ENCODE results near the gene DRG2.

The DRG2 gene

DNA sequence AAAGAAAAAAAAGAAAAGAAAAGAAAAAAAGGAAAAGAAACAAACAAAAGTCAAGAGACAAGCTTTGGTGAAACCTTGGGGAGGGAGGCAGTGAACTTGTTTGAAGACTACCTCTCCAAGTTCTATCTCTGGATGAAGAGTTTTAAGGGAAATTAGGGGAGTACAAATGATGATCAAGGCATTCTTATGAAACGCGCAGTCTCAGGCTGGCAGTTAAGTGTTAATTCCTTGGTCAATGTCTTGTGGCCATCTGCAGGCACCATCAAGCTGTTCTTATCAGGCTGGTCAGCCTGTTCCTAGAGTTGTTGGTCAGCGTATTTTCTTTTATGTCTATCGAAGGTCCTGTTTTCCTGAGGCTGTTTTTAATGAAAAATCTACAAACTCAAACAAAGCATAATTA, 8.2 kb upstream of the DRG2 start:
- no peak for DNase-seq

DNA sequence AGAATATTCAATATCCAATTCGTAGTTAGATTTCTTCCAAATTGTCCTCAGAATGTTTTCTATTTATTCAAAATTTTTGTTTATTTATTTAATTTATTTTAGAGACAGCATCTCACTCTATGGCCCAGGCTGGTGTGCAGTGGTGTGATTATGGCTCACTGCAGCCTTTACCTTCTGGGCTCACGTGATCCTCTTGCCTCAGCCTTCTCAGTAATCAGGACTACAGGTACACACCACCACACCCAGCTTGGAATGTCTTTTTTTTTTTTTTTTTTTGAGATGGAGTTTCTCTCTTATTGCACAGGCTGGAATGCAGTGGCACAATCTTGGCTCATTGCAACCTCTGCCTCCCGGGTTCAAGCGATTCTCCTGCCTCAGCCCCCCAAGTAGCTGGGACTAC, 3.5 kb upstream of the DRG2 start:
- no peak for DNase-seq

DNA sequence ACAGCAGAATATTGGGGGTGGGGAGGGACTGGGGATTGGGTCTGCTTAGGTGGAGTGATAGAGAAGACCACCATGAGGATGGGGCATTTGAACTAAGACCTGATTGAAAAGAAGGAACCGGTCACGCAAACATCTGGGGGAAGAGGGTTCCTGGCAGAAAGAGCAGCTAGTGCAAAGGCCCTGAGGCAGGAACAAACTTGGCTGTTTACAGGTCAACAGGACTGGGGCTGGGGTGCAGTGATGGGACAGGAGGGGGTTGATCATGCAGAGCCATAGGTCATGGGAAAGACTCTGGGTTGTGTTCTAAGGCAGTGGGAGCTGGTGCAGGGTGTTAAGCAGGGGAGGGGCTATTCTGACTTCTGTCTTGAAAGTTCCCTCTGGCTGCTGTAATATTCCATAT, 1.9 kb downstream of the DRG2 start:
- no peak for DNase-seq

DNA sequence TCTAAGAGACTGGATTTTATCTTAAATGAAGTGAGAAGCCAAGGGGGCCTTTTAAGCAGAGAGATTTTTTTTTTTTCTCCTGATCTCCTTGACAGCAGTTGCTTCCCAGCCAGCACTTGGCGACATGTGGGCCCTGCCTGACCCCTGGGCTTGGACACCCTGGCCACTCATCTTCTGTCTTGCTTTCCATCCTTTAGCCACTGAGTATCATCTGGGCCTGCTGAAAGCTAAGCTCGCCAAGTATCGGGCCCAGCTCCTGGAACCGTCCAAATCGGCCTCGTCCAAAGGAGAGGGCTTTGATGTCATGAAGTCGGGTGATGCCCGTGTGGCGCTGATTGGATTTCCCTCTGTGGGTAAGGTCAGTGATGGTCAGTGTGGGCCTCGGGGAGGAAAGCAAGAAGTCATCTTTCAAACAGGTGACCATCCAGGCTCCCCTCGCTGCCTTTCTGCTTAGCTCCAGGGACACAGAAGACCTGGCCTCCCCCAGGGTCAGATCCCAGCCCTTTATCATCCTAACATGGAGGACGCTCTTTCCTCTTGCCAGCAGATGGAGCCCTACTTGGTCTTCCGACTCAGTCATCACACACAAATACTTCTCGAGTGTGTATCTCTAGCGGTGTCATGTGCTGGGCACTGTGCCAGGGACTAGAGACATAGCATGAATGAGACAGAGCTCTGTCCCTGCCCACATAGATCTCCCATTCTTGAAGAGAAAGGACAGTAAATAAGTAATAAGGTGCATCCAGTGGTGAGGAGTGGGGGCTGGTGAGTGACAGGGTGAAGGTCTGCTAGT, 6.1 kb downstream of the DRG2 start:
- DNase-seq, result no peak

DNA sequence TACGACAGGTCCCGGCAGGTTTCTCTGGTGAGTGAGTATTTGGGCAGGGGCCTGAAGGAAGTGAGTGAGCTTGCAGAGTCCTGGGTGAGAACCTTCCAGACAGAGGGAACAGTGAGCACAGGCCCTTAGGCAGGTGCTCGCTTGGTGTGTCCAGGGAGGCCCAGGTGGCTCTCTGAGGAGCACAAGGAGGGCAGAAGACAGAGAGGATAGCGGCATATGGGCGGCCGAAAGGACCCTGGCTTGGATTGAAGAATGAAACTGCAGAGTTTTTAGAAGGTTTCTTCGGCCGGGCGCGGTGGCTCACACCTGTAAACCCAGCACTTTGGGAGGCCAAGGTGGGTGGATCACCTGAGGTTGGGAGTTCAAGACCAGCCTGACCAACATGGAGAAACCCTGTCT, 6.7 kb downstream of the DRG2 start:
- DNase-seq, result no peak

DNA sequence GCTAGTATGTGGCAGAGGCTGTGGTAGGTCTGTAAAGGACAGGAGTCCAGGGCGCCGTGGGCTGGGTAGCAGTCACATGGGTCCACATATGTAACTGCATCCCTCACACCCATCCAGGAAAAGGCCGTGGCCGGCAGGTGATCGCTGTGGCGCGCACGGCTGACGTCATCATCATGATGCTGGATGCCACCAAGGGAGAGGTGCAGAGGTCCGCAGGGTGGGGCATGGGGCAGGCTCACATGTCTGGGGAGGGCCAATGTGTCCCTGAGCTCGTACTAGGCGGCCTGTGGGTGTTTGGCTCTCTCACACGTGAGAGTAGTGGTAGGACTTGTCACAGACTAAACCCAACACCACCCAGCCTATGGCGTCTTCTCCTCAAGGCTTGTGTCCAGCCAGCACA, 11.8 kb downstream of the DRG2 start:
- no peak for DNase-seq

DNA sequence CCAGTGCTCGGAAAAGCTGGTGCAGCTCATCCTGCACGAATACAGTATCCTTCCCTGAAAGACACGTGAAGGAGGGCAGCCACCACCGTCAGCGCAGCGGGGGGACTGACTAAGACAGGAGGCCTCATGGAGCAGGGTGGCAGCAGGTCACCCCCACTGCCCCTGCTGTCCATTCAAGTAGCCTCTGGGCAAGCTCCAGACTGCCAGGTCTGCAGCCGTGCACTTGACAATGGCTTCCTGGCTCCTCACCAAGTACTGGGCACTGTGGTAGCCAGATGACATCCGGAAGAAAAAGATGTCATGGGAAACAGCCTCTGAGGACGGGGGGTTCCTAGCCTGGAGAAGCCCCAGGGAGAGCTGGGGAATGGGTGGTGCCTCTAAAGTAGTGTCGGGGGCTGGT, 12.9 kb downstream of the DRG2 start:
- DNase-seq, result no peak

DNA sequence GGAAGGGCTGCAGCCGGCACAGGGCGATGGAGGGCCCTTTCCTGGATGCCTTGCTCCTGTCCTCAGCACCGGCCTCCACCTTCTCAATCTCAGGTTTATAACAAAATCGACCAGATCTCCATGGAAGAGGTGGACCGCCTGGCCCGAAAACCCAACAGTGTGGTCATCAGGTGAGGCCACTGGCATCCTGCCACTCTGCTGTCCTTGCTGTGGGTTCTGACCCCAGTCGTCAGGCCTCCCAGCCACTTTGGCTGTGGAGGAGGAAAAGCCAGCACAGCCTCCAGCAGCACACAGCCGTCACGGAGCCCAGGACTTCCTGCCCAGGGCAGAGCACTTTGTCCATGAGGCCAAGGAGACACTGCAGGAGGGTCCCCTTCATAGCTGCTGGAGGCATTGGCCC, 14.1 kb downstream of the DRG2 start:
- DNase-seq, result no peak

DNA sequence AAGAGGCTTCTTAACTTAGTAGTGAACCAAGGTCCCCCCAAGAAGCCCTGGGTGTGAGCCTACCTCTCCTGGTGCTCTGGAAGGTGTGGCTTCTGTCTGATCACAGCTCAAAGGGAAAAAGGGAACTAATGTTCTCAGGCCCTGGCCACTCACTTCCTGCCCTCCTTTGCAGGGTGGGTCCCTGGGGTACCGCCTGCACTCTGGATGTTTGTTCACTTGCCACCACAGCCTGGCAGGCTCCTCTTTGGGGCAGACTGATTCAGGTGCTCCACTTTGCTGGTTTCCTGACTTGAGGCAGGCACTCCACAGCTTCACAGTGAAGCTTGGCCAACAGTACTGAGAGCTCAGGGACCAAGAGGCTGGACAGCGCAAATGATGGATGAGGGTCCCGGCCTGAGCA, 14.9 kb downstream of the DRG2 start:
- DNase-seq, result no peak

DNA sequence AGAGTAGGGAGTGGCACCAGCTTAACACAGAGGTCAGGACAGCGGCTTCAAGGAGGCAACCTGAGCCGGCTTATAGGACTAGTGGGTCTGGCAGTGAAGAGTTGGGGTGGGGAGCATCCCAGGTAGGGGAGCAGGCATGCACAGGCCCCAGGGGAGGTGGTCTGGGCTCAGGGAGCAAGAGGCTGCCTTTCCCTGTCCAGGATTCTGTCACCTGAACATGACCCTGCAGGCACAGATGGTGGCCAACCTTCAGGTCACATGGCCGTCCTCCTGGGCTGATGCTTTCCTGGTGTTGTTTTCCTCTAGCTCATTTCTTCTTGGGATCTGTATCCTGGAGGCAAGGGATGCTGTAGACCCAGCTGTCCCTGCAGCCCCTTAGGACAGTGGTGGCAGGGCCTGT, 17.3 kb downstream of the DRG2 start:
- no peak for DNase-seq

DNA sequence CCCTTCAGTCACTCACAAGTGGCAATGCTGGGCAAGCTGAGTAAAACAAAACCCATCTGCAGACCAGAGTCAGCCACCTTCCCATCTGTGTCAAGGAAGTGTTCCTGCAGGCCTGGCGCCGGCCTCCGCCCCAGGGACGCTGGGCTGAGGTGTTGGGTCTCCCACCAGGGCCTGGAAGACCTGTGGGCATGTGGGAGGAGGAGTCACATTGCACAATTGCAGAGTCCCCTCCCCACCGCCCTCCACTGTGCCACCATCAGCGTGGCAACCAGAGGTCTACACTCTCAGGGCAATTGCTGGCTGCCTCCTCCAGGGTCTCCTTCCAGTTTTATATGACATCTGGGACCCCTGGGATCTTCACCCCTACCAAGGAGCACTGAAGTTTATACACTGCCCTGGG, 17.8 kb downstream of the DRG2 start:
- DNase-seq, result no peak

DNA sequence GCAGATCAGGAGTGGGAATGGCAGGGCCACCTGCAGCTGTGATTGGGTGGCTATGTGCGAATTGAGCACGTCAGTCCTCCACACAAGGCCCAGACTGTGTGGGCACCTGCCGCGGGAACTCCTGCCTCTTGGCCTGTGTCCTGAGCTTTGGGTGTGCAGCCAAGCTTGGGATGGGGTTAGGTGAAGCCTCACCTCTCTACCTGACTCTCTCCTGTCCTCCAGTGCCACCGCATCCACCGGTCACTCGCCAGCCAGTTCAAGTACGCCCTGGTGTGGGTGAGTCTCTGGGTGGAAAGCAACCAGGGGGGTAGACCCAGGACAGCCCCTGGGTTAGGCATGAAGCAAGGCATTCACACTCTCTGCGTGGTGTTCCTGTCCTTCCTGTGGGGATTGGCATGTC, 18.5 kb downstream of the DRG2 start:
- no peak for DNase-seq

DNA sequence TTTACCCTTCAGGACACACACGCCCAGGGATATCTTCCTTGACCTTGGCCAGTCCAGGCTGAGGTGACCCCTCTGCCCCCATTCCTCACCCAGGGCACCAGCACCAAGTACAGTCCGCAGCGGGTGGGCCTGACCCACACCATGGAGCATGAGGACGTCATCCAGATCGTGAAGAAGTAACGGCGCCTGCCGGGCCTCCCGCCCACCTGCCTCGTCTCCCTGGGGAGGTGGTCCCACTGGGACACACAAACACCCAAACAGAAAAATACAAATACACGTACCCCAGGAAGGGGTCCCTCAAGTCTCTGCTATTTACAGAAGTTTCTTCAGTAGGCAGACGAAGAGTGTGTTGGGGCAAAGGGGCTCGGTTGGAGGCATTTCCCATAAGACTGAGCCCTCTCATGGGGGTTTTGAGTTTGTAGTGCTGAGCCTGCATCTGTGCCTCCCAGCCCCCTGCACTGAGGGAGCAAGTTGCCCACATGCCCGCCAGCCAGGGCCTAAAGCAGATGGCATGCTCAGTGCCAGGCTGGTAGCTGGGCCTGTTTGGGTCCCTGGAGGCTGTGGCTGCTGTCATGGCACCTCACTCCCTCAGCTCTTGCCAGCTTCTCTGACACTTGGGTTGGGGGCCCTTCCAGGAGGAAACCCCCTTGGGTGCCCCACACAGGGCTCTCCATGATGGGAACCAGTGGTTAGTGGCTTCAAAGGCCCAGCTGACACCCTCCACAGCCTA, 19.5 kb downstream of the DRG2 start:
- DNase-seq, result no peak

DNA sequence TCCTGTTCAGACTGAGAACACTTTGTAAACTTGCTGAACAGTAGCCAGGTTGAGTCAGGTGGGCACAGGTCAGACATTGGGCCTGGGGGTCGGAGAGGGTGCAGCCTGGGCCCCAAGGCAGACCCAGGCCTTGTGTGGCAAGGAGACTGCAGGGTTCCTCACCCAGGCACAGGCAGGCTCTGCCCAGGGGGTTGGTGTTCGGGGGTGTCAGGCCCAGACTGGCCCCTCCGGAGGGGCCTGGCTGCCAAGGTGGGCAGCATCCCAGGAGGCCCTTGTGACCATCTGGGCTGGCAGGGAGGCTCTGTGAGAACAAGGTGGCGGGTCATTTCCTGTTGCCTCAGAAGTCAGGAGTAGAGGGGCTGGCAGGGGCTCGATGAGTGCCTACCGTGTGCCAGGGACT, 20.2 kb downstream of the DRG2 start:
- DNase-seq, result no peak

DNA sequence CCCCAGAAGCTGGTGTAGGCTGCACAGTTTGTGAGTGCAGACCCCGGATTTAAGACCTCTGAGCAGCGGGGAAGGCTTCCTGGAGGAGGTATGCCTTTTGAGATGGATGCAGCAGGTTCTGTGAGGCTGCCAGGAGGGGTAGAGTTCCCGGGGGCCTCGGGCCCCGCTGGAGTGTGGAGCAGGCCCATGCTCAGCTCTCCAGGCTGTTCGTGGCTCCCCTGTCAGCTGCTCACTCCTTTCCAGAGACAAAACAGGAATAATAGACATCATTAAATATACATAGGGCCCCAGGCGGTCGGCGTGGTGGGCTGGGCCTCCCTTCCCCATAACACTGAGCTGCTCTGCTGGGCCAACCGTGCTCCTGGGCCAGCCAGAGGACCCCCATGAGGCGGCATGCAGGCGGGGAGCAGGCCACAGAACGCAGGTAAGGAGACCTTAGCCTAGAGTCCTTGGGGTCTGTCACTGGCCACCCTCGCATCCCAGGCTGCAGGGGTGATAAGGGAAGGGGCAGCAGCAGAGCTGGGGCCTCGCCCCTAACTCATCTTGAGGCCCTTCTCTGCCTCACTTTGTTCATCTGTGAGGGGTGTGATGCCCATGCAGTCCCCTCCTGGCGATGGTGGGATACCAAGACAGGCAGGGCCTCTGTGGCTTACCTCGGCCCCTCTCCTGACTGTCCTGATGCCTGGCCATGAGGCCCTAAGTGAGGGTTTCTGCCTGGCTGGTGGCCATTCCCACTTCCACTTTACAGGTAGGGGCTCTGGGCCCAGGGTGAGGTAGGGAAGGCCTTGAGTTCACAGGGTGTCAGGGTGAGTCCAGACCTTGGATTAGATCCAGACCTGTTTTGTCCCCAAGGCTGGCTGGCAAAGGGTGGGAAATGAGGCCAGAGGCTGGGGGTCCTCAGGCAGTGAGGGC, 20.9 kb downstream of the DRG2 start, which contains the start of gene MYO15A:
Gene MYO15A, plus strand, starts transcription at position 356 of the 912 bp plus-strand sequence. CDS start 10,045 bp downstream, outside the sequence.
- DNase-seq, result no peak

DNA sequence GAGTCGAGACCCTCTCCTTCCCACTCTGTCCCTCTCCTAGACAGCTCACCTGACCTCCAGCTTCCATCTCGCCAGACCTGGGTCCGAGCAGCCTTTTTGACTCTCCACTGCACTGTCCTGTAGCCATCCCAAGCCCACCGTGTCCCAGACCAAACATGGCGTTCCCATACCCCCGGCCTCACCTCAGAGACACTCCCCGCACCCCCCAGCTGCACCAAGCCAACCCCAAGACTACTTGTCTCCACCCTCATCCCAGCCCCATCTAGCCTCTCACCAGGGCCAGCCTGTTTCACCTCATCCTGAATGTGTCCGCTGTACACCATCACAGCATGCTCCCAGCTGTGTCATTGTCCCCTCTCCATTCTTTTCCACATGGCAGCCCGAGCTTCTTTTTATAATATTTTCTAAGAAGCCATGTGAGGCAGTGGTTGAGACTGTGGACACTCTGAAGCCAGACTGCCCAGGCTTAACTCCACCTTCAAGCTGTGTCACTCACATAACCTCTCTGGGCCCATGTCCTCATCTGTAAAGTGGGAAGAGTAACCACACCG, 22.3 kb downstream of the DRG2 start:
- no peak for DNase-seq

DNA sequence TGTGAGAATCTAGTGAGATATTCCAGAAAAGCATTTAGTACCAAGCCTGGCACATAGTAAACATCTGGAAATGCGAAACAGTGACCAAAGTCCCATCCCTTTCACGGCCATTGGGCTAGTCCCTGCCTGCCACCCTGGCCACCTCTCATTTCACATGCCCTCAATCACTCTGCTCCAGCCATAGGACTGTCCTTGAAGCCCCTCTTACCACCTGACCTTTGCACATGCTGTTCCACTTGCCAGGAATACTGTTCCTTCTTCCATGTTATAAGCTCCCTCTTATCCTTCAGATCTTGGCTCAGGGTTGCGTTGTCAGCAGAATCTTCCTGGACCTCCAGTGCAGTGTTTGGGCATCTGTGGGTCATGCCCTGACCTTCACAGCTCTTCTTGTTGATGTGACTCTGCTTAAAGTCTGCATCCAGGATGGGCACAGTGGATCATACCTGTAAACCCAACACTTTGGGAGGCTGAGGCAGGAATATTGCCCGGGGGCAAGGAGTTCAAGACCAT, 22.9 kb downstream of the DRG2 start:
- no peak for DNase-seq

DNA sequence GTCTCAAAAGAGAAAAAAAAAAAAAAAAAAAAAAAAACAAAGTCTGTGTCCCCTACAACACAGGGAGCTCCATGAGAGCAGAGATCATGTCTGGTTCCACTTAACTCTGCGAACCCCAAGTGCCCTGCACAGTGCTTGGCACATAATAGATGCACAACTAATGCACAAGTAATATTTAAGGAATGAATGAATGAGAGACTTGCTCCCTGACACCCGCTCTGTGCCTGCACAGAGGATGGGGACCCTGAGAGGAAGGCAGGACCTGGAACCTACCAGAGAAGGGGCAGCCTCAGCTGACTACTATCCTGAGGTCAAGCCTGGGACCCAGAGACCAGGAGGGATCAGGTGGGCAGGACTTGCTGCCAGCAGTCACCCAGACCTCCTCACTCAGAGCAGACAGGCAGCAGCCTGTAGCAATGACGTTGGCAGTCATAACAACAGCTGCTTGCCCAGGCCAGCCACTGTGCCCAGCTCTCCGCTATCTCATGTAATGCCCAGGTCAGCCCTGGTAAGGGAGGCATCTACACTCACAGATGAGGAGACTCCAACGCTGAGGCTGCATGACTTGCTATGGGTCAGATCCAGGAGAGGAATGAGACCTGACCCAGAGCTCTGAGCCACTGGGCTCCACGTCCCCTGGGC, 23.7 kb downstream of the DRG2 start:
- DNase-seq, result no peak

DNA sequence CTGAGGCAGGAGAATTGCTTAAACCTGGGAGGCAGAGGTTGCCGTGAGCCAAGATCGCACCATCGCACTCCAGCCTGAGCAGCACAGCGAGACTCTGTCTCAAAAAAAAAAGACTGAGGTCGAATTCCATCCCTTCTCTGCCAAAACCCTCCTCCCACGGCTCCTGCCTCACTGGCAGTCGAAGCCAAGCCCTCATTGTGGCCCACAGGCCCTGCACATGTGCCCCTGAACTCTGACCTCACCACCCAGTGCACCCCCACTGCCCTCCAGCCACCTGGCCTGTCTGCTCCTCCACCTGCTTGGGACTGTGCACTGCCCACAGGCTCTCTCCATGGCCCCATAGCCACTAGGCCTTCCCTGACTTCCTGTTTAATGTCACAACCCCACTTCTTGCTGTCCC, 27.8 kb downstream of the DRG2 start:
- no peak for DNase-seq

DNA sequence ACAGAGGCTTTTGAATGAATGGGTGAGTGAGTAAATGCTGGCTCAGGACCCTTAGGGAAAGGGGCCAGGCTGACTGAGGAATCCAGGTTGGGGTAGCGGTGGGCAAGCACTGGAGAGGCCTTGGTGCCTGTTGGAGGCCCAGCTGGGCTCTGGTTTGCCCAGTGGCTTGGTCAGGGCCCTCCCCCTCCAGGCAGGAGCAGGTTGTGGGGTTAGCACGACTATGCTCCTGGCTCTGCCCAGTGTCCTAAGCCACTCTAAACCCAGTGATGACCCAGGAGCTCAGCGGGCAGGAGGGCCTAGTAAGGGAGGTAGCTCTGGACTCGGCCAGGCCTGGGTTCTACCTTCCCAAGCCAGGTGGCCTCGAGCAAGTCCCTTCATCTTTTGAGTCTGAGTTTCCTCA, 28.3 kb downstream of the DRG2 start:
- no peak for DNase-seq

DNA sequence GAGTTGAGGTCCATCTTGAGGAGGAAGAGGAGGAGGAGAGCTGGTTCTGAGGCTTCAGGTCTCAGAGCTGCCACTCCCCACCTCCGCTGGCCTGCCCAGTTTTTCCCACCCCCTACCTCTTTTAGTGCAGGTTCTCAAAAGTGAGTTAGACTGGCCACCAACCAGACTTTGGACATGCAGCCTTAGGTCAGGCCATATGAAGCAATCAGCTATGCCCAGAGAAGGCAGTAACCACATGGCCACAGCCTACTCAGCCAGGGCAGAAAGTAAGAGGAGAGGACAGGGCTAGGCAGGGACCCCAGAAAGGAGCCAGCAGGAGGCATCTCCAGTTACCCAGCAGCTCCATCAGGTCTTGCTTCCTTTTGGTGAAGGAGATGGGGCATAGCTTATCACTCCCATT, 29.8 kb downstream of the DRG2 start:
- no peak for DNase-seq
